Dermis blood vessel endothelial cell (primary cell): Measurements from ENCODE around the gene PDE4A. TPM values are rescaled to one million over a fixed set of nuclear protein-coding genes. Genes with fewer than 3 reads are reported as not detected.

ENCODE experiments used
- DNase-seq: peaks from one replicate; pipeline ENCODE4 v3.0.0; 2010
- total RNA-seq: library from RNA; depleted of rRNA; stranded (reverse); fragments of >200 nt; gene quantifications from 2 replicates; pipeline ENCODE4 v1.2.3, GENCODE V29; 2014

The PDE4A gene
- total RNA-seq, 1 donor from 2014 or later: 2.2 TPM

GRCh38 chr19:10516671-10517286 is 96.4 kb downstream of the PDE4A start:
- DNase-seq: no peak

- no peak for DNase-seq
Measured at GRCh38 chr19:10517361-10517759, 97.0 kb downstream of the PDE4A start, which contains the start of gene S1PR5. Gene S1PR5 (minus strand): TSS chr19:10517447. CDS start chr19:10515011, 2,436 bp downstream.

GRCh38 chr19:10517760-10518443 is 97.6 kb downstream of the PDE4A start:
- DNase-seq: no peak

GRCh38 chr19:10518444-10519361 is 98.4 kb downstream of the PDE4A start:
- DNase-seq: no peak

Other genes with a start within 250 kb of the PDE4A start
- 37.9 and 67.9 TPM in 2 replicates for gene DNMT1, start 225.6 kb upstream of the PDE4A start, total RNA-seq
- 0.70 and 0.85 TPM in 2 replicates for gene S1PR2, start 189.2 kb upstream of the PDE4A start, total RNA-seq
- 19.9 and 44.6 TPM in 2 replicates for gene MRPL4, start 168.3 kb upstream of the PDE4A start, total RNA-seq
- 21.3 and 59.7 TPM in 2 replicates for gene ICAM1, start 149.4 kb upstream of the PDE4A start, total RNA-seq
- 0.79 and 0.85 TPM in 2 replicates for gene ICAM4, start 133.6 kb upstream of the PDE4A start, total RNA-seq
- gene ICAM5, start 130.6 kb upstream of the PDE4A start, total RNA-seq: 0.09 and 0.17 TPM in 2 replicates
- 0.47 and 1.4 TPM in 2 replicates for gene ZGLP1, start 110.7 kb upstream of the PDE4A start, total RNA-seq
- 18.7 and 25.4 TPM in 2 replicates for gene FDX2, start 104.5 kb upstream of the PDE4A start, total RNA-seq
- gene RAVER1, start 87.0 kb upstream of the PDE4A start, total RNA-seq: 13.3 and 30.9 TPM in 2 replicates
- 7.2 and 9.4 TPM in 2 replicates for gene ICAM3, start 80.9 kb upstream of the PDE4A start, total RNA-seq
- gene TYK2, start 40.0 kb upstream of the PDE4A start, total RNA-seq: 95.6 and 110 TPM in 2 replicates
- gene CDC37, start 17.0 kb upstream of the PDE4A start, total RNA-seq: 367 and 370 TPM in 2 replicates
- 125 and 147 TPM in 2 replicates for gene KEAP1, start 82.8 kb downstream of the PDE4A start, total RNA-seq
- under 0.01 TPM in 1 of 2 replicates, not detected in the other for gene S1PR5, start 96.9 kb downstream of the PDE4A start, total RNA-seq
- 9.5 and 12.6 TPM in 2 replicates for gene ATG4D, start 123.4 kb downstream of the PDE4A start, total RNA-seq
- 8.6 and 11.2 TPM in 2 replicates for gene KRI1, start 145.5 kb downstream of the PDE4A start, total RNA-seq
- 4.6 and 7.6 TPM in 2 replicates for gene CDKN2D, start 148.4 kb downstream of the PDE4A start, total RNA-seq
- gene AP1M2, start 166.8 kb downstream of the PDE4A start, total RNA-seq: 0.17 TPM in 1 of 2 replicates, not detected in the other
- 67.7 and 132 TPM in 2 replicates for gene SLC44A2, start 205.0 kb downstream of the PDE4A start, total RNA-seq
- 85.8 and 190 TPM in 2 replicates for gene ILF3, start 233.8 kb downstream of the PDE4A start, total RNA-seq